Skin epidermis (tissue), 12 donors: ENCODE data around the gene NR4A1.

ENCODE experiments used
- H3K27ac ChIP-seq, 21 experiments: fragments of 200-600 bp; sonication (generic) in 11 of 21; one replicate each; pipeline ENCODE4 v1.5.0; 2020; ENCODE audit warnings: mild to moderate bottlenecking in 3 of 21, inconsistent platforms in 2 of 21, moderate library complexity in 2 of 21
- H3K4me3 ChIP-seq, 7 experiments: fragments of 200-600 bp; sonication (generic) in 2 of 7; one replicate each; pipeline ENCODE4 v1.5.0; 2020; ENCODE audit warnings: inconsistent platforms in 2 of 7, mild to moderate bottlenecking in 2 of 7, moderate library complexity in 1 of 7

The NR4A1 gene

GRCh38 chr12:52067081-52067374 is 15.8 kb downstream of the NR4A1 start:
- no peak overlapping the region for H3K27ac ChIP-seq

GRCh38 chr12:52069327-52070184 is 18.3 kb downstream of the NR4A1 start, which contains the start of gene ATG101:
ATG101 (plus strand) TSS chr12:52069978; CDS start chr12:52073651, 3,673 bp downstream.
- Histone ChIP-seq H3K4me3 (peak within 1 kb of the TSS; percentile 70 to 85 (median 79)), H3K27ac (peak within 1 kb of the TSS; percentile 69 to 99 (median 96))

More at GRCh38 chr12:52067081-52067374, 15.8 kb downstream of the NR4A1 start:
- H3K4me3 ChIP-seq = no peak overlapping the region

- peak overlapping the region; percentile 69 to 99 (median 96) for H3K27ac ChIP-seq
- peak overlapping the region; percentile 70 to 85 (median 79) for H3K4me3 ChIP-seq
These were observed 19.1 kb downstream of the NR4A1 start for GRCh38 chr12:52070185-52070925.

- Histone ChIP-seq H3K4me3 (no peak overlapping the region), H3K27ac (peak overlapping the region in 1 of 21 experiments; percentile 14)
These were observed 22.5 kb downstream of the NR4A1 start for GRCh38 chr12:52073531-52074381.

- no peak overlapping the region for H3K4me3 ChIP-seq
- no peak overlapping the region for H3K27ac ChIP-seq
These were observed 23.9 kb downstream of the NR4A1 start for GRCh38 chr12:52074971-52075724.

- no peak overlapping the region for H3K4me3 ChIP-seq
- no peak overlapping the region for H3K27ac ChIP-seq
These were observed 25.6 kb downstream of the NR4A1 start for GRCh38 chr12:52076811-52077210.

- Histone ChIP-seq H3K27ac (no peak overlapping the region), H3K4me3 (no peak overlapping the region)
These were observed 27.0 kb downstream of the NR4A1 start for GRCh38 chr12:52078276-52078675.

- Histone ChIP-seq H3K4me3 (peak within 1 kb of the TSS in 1 of 7 experiments; percentile 4), H3K27ac (no peak within 1 kb of the TSS)
These were observed 28.5 kb downstream of the NR4A1 start, which contains the start of gene SMIM41 for GRCh38 chr12:52079576-52080402. SMIM41 (plus strand) TSS chr12:52079704; CDS start chr12:52079780, 76 bp downstream.

- peak overlapping the region in 1 of 21 experiments; percentile 54 for H3K27ac ChIP-seq
These were observed 29.4 kb downstream of the NR4A1 start for GRCh38 chr12:52080403-52081251.

GRCh38 chr12:52081263-52081733 is 30.1 kb downstream of the NR4A1 start:
- Histone ChIP-seq H3K4me3 (no peak overlapping the region), H3K27ac (peak overlapping the region in 1 of 21 experiments; percentile 54)

More at GRCh38 chr12:52080403-52081251, 29.4 kb downstream of the NR4A1 start:
- no peak overlapping the region for H3K4me3 ChIP-seq

GRCh38 chr12:52082026-52082668 is 30.9 kb downstream of the NR4A1 start:
- Histone ChIP-seq H3K27ac (peak overlapping the region in 3 of 21 experiments; percentile 28 to 54 (median 35)), H3K4me3 (no peak overlapping the region)

GRCh38 chr12:52082669-52082987 is 31.4 kb downstream of the NR4A1 start:
- peak overlapping the region in 2 of 21 experiments; percentile 15 to 35 for H3K27ac ChIP-seq

GRCh38 chr12:52082988-52083637 is 31.9 kb downstream of the NR4A1 start:
- no peak overlapping the region for H3K4me3 ChIP-seq
- no peak overlapping the region for H3K27ac ChIP-seq

More at GRCh38 chr12:52082669-52082987, 31.4 kb downstream of the NR4A1 start:
- no peak overlapping the region for H3K4me3 ChIP-seq

- H3K27ac ChIP-seq = no peak overlapping the region
- H3K4me3 ChIP-seq = no peak overlapping the region
These were observed 32.4 kb downstream of the NR4A1 start for GRCh38 chr12:52083638-52083996.

- no peak overlapping the region for H3K27ac ChIP-seq
- H3K4me3 ChIP-seq = no peak overlapping the region
These were observed 33.4 kb downstream of the NR4A1 start for GRCh38 chr12:52084491-52085231.
